ENCODE results near the gene CAMK2D.
A peak's percentile ranks its signal among the peaks of the same experiment; 100 is the strongest.

Gene CAMK2D

GRCh38 chr4:113699772-113700171, 61.8 kb downstream of the CAMK2D start:
- ATAC-seq: peak; percentile 89

GRCh38 chr4:113697429-113697828, 64.1 kb downstream of the CAMK2D start:
- ATAC-seq: no peak
- TF ChIP-seq ISL1 (CRISPR knock-in tag; IDR thresholded peaks at IDR 0.05) (no peak), CSRNP3 (CRISPR knock-in tag; IDR thresholded peaks at IDR 0.05) (no peak), ZNF8 (CRISPR knock-in tag; IDR thresholded peaks at IDR 0.05) (no peak), TOX (CRISPR knock-in tag; IDR thresholded peaks at IDR 0.05; ENCODE audit: borderline replicate concordance) (no peak), ZC3H10 (CRISPR knock-in tag; IDR thresholded peaks at IDR 0.05) (no peak), ZFP3 (CRISPR knock-in tag; IDR thresholded peaks at IDR 0.05) (no peak), SNAI2 (CRISPR knock-in tag; IDR thresholded peaks at IDR 0.05) (no peak), ZFP30 (CRISPR knock-in tag; IDR thresholded peaks at IDR 0.05) (no peak), ESRRG (CRISPR knock-in tag; IDR thresholded peaks at IDR 0.05) (no peak), BACH2 (CRISPR knock-in tag; IDR thresholded peaks at IDR 0.05; ENCODE audit: borderline replicate concordance) (no peak), OSR1 (CRISPR knock-in tag; IDR thresholded peaks at IDR 0.05) (no peak), TCF4 (CRISPR knock-in tag; IDR thresholded peaks at IDR 0.05; ENCODE audit: borderline replicate concordance) (no peak), ARNTL (CRISPR knock-in tag; IDR thresholded peaks at IDR 0.05; ENCODE audit: borderline replicate concordance, low read depth) (no peak), CSDC2 (CRISPR knock-in tag; IDR thresholded peaks at IDR 0.05) (no peak), RARB (CRISPR knock-in tag; IDR thresholded peaks at IDR 0.05) (no peak), GLIS3 (CRISPR knock-in tag; IDR thresholded peaks at IDR 0.05) (no peak), PATZ1 (CRISPR knock-in tag; IDR thresholded peaks at IDR 0.05; ENCODE audit: borderline replicate concordance) (no peak)

More at GRCh38 chr4:113699772-113700171, 61.8 kb downstream of the CAMK2D start:
- TF ChIP-seq GLIS3 (CRISPR knock-in tag; IDR thresholded peaks at IDR 0.05) (no peak), CSRNP3 (CRISPR knock-in tag; IDR thresholded peaks at IDR 0.05) (no peak), ARNTL (CRISPR knock-in tag; IDR thresholded peaks at IDR 0.05; ENCODE audit: borderline replicate concordance, low read depth) (no peak), ZNF565 (CRISPR knock-in tag; conservative IDR thresholded peaks at IDR 0.05; ENCODE audit: low read depth) (no peak), ISL1 (CRISPR knock-in tag; IDR thresholded peaks at IDR 0.05) (peak; percentile 77), CREB5 (CRISPR knock-in tag; IDR thresholded peaks at IDR 0.05; ENCODE audit: low read depth) (no peak), POU6F1 (CRISPR knock-in tag; IDR thresholded peaks at IDR 0.05; ENCODE audit: borderline replicate concordance, low read depth) (no peak), TSHZ2 (CRISPR knock-in tag; IDR thresholded peaks at IDR 0.05) (no peak)
